HG03378 (cell line): ENCODE data around the gene TMEM271.

Experiments used
- ATAC-seq: cut with Tn5 transposase; IDR thresholded peaks from one replicate; pipeline ENCODE4 v1.9.1; 2021; ENCODE audit warnings: mild to moderate bottlenecking, moderate library complexity; ENCODE audit not compliant: unreplicated experiment

The TMEM271 gene

DNA sequence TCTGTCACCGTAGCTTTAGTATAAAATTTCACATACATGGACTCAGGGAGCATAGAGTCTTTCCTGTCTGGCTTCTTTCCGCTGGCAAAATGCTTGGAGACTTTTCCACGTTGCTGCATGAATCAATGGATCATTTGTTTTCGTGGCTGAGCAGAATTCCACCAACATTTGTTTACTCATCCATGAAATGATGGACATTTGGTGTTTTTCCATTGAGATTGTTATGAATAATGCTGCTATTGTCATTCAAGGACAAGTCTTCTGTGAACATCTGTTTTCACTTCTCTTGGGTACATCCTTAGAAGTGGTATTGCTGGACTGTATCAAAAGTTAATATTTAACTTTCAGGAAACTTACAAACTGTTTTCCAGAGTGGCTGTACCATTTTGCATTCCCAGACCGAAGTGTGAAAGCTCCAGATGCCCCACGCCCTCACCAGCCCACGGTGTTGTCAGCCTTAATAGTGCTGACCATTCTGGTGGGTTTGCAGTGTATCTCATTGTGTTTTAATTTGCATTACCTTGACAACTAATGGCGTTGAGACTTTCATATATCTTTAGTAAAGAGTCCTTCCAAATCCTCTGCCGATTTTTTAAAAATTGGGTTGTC lies 5.8 kb upstream of the TMEM271 start:
- no peak for ATAC-seq

DNA sequence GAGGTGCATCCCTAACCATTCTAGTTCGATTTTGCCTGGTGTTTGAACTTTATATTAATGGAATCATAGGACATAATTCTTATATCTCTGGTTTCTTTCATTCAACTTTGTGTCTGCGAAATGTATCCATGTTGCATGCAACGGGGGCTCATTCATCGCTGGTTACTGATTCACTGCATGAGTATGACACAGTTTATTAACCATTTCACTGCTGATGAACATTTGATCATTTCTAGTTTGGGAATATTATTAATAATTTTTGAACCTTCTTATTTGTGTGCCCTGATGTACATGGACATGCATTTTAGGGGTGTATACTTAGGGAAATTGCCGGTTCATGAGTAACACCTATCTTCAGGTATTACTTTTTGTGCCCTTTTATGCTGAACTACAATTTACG lies 5.1 kb upstream of the TMEM271 start:
- ATAC-seq: no peak

DNA sequence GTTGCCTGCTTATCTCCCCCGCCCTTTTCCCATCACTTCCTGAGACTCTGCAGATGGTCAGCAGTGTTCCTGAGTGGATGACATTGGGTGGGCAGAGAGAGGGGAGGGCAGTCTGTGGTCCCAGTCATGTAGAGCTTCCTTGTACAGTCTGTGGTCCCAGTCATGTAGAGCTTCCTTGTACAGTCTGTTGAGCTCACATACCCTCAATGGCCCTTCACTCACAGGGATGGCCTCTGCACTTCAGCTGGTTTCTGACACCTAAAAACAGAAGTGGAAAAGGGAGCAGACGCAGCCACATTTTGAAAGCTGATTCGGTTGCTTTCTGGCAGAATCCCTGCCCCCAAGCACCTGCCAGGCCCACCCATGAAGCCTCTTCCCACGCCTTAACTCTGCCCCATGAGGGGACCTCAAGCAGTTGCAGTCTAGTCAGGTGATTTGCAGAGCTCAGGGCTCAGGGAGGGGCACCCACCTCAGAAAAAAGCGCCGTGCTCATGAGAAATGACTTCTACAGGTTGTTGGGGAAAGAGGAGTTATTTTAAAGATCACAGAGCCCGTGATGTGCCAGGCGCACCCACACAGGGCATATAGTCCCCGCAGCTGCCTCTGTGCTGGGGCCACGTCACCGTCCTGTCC lies 3.6 kb upstream of the TMEM271 start:
- no peak for ATAC-seq

DNA sequence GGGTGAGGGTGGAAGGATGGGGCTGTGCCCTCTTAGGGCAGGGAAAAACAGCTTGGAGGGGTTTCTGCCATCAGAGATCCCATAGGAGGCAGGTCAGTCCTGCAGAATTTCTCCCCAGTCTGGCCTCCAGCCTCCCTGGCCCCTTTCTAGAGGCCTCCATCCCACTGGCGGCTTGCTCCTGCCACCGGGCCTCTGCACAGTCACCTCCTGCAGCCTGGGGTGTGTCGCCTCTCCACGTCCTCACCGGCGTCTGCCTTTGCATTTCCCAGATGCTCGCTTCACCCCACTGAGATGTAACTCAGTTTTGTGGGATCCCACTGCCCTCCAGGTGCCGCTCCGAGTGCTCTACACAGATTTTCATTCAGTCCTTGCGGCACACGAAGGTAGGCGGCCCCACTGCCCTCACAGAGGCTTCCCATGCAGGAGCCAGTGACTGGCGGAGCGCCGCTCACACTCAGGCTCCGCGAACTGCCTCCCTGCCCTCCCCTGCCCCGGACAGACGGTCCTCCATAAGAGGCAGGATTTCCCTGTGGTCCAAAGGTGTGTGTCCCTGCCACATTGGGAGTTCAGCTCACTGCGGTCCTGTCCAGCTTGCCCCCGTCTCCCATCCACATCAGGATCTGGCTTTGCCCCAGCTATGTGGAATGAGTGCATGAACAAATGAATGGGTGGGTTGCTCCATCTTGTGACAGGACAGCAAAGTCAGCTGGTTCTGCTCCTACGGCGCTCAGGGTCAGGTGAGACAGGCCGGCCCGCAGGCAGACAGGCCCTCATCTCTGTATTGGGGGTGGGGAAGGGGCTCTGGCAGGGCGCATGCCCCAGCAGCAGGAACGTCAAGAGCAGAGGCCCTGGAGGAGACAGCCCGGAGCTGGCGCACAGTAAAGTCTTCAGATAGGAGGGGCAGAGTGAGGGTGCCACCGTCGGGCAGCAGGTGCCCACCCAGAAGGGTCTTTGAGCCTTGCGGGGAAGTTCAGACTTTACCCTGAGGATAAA lies 2.7 kb upstream of the TMEM271 start:
- no peak for ATAC-seq

DNA sequence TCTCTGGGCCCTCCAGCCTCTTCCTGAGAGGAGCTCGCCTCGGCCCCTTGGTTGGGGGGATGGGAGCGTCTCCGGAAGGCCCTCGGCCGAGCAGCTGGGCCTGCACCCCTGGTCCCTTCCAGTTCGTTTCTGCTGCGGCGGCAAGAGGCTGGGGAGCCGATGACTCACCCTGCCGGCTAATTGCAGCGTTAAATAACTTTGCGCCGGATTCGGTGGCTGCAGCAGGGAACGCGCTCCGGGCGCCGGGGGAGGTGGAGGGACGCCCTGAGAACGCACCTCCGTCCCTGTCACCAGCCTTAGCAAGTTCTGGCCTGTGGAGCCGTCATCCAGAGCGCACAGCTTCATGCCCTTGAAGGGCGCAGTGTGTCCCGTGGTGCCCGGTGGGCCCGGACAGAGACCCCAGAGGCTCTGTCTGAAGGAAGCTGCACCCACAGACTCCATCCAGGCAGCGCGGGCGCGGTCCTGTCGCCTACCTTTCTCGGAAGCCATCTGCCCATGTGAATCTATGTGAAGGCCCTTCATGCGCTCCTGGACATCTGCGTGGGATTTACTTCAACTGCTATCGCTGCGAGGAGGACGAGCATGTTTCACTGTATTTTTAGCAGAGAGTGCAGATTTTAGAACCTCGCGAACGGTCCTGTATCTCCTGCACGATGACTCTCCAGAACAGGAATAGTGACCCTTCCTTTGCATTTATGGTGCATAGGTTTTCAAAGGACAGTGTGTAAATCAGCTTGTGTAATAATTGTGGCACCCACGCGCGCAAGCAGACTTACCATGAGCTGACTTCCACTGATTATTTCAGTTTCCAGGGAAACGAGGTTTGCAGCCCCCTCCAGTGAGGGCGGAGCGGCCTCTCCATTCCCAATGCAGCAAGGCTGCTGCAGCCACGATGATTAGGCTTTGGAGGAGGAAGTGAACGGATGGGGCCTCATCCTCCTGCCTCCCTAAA lies 1.7 kb upstream of the TMEM271 start:
- no peak for ATAC-seq

DNA sequence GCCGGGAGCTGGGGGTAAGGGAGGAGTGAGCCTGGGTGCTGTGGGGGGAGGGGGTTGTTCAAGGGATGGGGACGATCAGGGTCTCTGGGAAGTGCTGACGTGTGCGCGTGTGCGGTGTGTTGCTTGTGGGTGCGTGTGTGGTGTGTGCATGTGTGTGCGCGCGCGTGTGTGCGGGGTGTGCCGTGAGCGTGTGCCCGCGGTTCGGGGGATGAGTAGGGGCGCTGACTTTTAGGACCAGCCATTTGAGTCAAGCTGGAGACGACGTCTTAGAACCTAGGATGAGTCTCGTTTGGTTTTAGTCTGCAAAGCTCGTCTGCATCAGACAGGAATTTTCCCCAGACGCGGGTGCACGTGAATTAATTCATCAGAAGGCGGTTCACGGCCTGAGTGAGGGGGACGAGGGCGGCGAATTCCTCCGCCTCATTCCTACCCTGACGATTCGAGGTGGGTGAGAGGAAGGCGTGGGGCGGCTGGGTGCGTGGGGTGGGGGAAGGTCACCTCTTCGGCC lies 950 bp upstream of the TMEM271 start:
- ATAC-seq: no peak

DNA sequence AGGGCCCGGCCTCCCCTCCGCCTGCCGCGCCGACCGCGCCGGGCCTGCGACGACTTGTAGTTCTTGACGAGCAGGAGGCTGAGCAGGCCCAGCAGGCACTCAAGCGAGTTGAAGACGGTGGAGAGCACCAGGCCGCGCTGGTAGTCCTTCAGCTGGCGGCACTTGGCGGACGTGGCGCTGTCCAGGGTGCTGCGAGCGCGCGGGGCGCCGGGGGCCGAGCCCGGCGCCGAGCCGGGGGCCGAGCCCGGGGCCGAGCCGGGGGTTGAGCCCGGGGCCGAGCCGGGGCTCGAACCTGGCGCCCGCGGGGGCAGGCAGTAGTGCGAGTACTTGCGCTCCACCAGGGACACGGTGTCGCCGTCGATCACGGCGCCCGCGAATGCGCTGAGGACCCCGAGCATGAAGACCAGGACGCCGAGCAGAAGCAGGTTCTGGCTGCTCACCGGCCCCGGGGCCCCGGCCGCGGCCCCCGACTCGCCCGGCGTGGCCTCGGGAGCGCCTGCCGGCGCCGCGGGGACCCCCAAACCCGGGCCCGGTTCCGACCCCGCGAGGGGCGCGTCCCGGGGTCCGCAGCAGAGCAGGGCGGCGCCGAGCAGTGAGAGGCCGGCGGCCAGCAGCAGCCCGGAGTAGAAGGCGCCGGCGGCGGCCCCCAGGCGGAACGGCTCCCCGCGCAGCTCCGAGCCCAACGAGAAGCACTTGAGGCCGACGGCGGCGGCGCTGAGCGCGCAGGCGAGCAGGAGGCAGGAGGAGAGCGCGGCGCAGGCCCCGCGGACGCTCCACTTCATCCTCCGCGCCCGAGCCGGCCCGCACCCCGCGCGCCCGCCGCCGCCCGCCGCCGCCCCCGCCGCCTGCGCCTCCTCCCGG lies 584 bp downstream of the TMEM271 start:
- no peak for ATAC-seq

DNA sequence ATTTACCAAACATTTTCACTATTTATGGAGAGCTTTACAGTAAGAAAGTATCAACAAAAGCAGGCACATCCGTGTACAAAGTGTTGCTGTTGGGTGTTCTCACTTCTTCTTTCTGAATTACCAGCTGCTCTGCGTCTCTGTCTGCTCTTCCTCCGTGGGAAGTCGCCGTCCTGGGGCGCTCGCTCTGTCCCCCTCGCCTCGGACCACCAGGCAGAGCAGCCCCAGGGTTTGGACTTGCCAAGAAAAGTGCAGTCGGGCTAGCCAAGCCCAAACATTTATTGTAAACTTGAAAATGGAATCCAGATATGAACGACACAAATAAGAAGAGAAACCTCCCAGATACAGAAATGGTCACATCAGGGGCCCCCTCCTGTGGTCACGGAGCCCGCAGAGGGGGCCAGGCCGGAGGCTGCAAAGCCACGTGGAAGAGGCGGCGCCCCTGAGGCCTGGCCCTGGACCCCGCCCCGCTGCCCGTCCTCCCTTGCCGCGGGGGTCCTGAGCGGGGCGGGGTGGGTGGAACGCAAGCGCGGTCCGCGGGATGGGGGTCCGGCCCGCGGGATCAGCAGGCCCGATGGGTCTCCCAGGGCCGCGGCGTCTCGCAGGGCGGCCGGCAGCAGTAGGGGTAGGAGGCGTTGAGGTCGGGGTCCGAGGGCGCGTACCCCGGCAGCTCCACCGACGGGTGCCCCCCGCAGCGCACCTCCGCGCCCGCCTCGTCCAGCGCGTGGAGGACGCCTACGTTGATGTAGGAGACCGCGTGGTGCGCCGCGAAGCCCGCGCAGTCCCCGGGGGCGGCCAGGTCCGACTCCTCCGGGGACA lies 1.5 kb downstream of the TMEM271 start:
- no peak for ATAC-seq

DNA sequence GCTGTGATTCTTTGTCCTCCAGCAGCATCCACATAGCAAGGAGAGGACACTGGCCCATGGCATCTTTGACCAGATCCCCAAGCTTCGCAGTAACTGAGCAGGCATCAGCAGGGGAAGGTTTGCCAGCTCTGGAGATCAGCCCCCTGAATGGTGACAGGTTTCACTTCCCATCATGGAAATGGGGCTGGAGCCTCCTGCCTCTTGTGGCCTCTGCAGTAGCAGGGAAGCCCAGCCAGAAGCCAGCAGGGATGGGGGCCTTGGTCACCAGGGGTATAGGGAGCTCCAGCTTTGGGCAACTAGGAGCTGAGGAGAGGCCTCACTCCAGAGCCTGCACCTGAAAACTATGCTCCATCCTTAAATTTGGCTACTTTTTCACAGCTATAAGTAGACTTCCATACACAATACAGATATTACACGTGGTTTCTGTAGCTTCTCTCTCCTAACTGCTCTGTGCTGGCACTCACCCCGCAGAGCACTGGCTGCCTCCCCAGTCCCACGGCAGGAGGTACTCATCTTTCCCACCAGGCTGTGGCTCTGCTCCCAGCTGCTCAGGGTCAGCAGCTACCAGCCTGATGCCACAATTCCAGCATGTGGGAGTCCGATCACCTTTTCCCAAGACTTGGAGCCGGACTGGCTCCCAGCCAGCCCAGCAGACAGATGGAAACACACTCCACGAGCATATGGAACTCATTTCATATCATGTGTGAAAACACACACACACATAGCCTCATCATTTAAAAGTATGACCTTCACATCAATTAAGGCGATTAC lies 2.8 kb downstream of the TMEM271 start:
- ATAC-seq: no peak

DNA sequence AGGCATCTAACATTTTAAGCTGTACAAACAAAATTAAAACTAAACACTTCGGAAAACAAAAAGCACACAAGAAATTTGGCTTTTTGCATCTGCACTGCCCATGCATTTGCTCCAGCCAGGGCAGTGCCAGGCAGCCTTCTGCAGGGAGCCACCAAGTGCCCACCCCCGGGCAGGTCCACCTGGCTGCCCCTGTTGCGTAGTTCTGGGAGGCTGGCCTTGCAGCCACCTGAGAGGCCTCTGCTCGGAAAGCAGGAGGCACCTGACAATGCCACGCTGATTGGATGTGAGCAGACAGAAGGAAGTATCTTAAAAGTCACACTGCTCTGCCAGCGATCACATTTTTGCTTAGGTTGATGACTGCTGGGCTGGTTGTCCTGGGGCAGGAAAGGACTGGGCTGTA lies 3.5 kb downstream of the TMEM271 start:
- ATAC-seq: no peak

DNA sequence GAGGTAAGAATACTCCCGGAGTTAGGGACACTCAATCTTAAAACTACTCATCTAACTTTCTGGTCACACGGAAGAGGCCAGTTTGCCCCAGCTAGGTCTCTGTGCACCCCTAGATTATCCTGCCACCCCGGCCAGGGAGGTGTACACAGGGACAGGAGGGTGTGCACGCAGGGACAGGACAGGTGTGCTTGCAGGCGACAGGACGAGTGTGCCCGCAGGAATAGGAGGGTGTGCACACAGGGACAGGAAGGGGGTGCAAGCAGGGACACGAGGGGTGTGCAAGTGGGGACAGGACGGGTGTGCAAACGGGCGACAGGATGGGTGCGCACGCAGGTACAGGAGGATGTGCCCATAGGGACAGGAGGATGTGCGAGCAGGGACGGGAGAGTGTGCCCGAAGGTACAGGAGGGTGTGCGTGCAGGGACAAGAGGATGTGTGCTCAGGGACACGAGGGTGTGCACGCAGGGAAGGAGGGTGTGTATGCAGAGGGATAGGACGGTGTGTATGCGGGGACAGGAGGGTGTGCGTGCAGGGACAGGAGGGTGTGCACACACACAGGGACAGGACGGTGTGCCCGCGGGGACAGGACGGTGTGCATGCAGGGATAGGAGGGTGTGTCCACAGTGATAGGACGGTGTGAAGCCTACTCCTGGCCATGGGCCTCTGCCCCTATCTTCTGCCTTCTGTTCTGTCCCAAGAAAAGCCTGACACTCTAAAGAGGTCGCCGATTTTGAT lies 4.1 kb downstream of the TMEM271 start:
- no peak for ATAC-seq

DNA sequence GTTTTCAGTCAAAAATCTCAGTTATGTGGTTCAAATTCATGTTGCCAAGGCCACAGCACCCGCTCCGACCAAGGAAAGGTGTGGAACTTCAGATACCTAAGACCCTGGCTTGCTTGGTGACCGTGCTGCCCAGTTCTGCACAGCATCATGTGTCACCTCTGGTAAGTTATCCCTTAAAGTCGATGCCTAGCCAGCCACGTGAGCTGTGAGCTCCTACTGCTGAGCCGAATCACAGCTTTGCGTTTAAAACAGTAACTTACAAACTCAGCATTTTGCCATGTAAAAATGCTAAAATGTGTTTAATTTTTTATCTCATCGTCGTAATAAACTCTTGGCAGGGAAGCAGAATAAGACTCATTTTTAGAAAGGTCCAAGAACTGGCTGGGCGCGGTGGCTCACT lies 5.3 kb downstream of the TMEM271 start:
- ATAC-seq: no peak

DNA sequence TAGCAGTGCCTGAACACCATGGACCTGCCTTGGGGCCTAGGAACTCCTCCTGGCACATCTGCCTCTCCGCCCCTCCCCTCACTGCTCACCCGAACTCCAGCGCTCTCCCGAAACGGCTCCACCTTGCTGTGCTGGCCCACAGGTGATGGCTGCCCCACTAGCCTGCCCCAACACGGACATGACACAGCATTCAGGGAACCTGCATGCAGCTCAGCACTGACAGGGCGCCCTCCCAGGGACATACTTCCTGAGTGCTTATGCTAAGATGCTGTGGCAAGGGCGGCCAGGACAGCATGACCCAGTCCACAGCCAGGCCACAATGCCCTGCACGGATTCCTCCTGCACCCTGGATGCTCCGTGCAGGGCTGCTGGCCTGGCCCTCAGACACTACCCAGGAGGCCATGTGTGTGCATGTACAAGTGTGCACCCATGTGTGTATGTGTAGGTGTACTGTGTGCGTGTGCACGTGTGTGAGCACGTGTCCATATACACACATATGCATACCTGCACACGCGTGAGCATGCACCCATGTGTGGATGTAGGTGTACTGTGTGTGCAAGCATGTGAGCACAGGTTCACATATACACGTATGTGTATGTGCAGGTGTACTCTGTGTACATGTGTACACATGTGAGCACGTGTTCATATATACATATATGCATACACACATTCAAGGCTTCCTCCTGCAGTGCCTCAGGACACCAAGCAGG lies 6.0 kb downstream of the TMEM271 start:
- no peak for ATAC-seq

DNA sequence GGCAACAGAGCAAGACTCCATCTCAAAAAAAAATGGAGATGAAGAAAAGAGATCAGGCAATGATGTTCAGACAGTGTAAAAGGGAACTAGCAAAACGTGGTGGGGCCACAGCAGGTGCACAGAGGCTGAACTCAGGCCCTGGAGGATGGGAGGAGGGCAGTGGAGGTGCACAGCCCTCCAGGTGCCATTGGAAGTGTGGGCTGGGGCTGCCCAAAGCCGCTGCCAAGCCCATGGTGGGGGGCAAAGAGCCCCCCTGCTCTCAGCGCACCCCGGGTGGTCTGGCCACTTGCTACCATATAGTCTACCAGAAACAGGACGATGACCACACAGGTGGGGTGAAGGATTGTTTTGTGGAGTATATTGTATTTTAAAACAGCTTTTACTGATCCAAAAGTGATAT lies 7.1 kb downstream of the TMEM271 start:
- no peak for ATAC-seq

DNA sequence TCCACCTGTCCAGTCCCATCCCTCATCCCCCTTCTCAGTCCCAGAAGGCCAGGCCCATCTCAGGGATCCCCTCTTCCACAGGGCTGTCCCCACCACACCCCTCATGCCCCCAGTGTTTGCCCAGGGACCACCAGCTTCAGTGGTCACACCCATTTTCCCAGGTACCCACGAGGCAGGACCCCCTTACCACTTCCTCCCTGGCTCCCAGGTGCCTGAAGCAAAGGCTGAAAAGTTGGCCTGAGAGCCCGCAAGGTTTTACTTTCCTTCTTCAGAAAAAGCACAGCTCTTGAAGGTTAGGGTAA lies 7.8 kb downstream of the TMEM271 start:
- no peak for ATAC-seq

DNA sequence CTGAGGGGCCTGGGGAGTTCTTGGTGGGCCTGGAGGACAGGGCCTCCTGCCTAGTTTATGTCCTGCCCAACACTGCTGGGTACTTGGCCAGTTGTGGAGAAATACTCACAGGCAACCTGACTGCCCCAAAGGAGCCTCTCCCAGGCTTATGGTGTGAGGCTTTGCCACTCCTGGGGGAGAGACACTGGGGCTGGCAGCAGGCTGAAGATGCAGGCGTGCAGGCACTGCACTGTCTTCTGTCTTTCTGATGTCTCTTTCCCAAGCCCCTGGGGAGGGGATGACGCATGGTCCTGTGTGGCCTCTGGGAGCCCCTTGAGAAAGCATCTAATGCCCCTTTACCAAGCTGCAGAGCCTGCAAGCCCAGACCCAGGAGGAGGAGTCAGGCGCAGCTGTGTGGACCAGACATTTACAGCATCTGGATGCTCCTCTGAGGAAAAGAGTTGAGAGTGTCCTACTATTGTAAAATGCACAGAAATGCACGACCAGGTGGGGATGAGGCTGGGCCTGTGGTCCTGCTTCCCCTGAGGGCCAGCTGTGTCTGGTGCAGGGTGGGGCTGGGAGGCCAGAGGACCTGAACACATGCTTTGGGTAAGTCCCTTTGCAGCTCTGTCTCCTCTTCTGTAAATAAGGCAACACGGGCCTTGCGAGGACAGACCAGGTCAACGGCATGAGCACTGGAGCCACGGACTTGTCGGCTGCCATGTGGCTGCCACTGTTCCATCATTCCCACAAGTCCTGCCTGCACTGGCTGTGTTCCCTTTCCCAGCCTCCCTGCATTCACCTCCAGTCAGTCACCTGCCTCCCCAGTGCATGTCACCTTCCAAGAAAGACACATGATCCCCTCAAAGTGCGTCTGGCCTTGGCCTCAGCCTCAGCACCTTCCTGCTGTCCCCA lies 8.4 kb downstream of the TMEM271 start:
- no peak for ATAC-seq
